Vagina (tissue), 2 donors: ENCODE data around the gene SIAE.

Experiments used
- POLR2AphosphoS5 ChIP-seq, 2 donors: sonication (generic); formaldehyde crosslinking; IDR thresholded peaks; one replicate each; pipeline ENCODE4 v1.9.0; 2017; ENCODE audit warnings: antibody characterized with exemption in 2 of 2, mild to moderate bottlenecking in 2 of 2, low read depth in 1 of 2; ENCODE audit not compliant: insufficient read depth in 1 of 2
- TF ChIP-seq, protein P1 (sequence below), 3 experiments: fragments of 450-650 bp in 2 of 3; fragments of 200-600 bp in 1 of 3; sonication (generic) in 1 of 3; IDR thresholded peaks; one replicate each; pipeline ENCODE4 v1.5.1; 2017 to 2019; ENCODE audit warnings: antibody characterized with exemption in 3 of 3, mild to moderate bottlenecking in 2 of 3, moderate library complexity in 2 of 3

DNA sequence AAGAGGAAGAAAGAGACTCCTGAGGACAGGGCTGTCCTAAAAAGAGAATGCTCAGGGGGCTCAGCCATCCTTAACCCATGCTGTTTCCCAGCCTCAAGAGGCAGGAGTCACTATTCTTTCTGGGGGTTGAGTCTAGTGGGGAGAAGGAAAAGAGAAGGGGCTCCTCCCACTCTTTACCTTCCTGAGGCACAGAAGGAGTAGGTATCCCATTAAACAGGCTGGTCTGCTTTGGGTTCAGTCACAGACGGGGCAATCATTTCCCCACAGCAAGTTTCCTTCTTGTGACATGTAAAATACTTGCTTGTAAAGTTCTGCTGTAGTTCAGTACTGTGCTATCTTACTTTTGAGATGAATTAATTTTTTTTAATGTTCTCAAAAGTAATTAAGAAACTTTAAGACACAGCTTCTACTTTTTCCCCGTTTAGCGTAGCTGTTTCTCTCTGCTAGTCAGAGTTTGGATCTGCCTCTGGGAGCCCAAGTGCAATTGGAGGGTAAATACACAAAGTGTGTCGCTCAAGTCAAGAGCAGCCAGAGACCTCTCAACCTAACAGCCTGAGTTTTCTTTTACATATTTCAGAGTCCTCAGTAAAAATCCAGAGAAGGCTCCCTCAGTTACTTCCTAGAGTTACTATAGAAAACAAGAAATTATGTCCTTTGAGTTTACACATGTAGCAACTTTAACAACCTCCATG lies 88.7 kb downstream of the SIAE start:
- TF ChIP-seq POLR2AphosphoS5 (IDR thresholded peaks at IDR 0.05; ENCODE audit: insufficient read depth in 1 of 2, low read depth in 1 of 2) = no peak
- TF ChIP-seq, protein P1, sequence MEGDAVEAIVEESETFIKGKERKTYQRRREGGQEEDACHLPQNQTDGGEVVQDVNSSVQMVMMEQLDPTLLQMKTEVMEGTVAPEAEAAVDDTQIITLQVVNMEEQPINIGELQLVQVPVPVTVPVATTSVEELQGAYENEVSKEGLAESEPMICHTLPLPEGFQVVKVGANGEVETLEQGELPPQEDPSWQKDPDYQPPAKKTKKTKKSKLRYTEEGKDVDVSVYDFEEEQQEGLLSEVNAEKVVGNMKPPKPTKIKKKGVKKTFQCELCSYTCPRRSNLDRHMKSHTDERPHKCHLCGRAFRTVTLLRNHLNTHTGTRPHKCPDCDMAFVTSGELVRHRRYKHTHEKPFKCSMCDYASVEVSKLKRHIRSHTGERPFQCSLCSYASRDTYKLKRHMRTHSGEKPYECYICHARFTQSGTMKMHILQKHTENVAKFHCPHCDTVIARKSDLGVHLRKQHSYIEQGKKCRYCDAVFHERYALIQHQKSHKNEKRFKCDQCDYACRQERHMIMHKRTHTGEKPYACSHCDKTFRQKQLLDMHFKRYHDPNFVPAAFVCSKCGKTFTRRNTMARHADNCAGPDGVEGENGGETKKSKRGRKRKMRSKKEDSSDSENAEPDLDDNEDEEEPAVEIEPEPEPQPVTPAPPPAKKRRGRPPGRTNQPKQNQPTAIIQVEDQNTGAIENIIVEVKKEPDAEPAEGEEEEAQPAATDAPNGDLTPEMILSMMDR (IDR thresholded peaks at IDR 0.05) = no peak
